Measurements from ENCODE around the gene AGBL3. TPM values are rescaled to one million over a fixed set of nuclear protein-coding genes. Genes with fewer than 3 reads are reported as not detected.
"Not testable (repeated sequence)": the region's sequence is repeated elsewhere in the genome, so short reads cannot be mapped to it uniquely, and the experiment has no call there.

Gene AGBL3
- polyA plus RNA-seq, 1 donor, result 17.1 TPM

GRCh38 chr7:135168001-135168400 is 181.7 kb downstream of the AGBL3 start:
- no peak for DNase-seq

GRCh38 chr7:135168489-135169140 is 182.3 kb downstream of the AGBL3 start:
- DNase-seq, result no peak

GRCh38 chr7:135169141-135169963 is 183.0 kb downstream of the AGBL3 start:
- no peak for DNase-seq

- peak; percentile 15 for DNase-seq
Observed at GRCh38 chr7:135169964-135170273, 183.6 kb downstream of the AGBL3 start.

GRCh38 chr7:135170274-135170997 is 184.1 kb downstream of the AGBL3 start, which contains the start of gene CYREN:
Gene CYREN, minus strand, starts transcription at chr7:135170707. Its CDS starts 1,785 bp downstream, at chr7:135168922.
- peak; percentile 91 for DNase-seq

GRCh38 chr7:135170998-135171481 is 184.7 kb downstream of the AGBL3 start:
- not testable (repeated sequence) for DNase-seq

GRCh38 chr7:135171581-135172291 is 185.4 kb downstream of the AGBL3 start:
- DNase-seq, result peak; percentile 20

- DNase-seq, result not testable (repeated sequence)
Observed at GRCh38 chr7:135173916-135174315, 187.6 kb downstream of the AGBL3 start.

- DNase-seq, result no peak
Observed at GRCh38 chr7:135174941-135175340, 188.6 kb downstream of the AGBL3 start.

GRCh38 chr7:135175931-135176330 is 189.6 kb downstream of the AGBL3 start:
- DNase-seq, result no peak

GRCh38 chr7:135177028-135177696 is 190.9 kb downstream of the AGBL3 start:
- no peak for DNase-seq

- no peak for DNase-seq
Observed at GRCh38 chr7:135178364-135178763, 192.1 kb downstream of the AGBL3 start.

GRCh38 chr7:135179321-135179925 is 193.1 kb downstream of the AGBL3 start:
- no peak for DNase-seq

GRCh38 chr7:135180122-135180521 is 193.8 kb downstream of the AGBL3 start:
- no peak for DNase-seq

- no peak for DNase-seq
Observed at GRCh38 chr7:135181261-135181928, 195.1 kb downstream of the AGBL3 start.

GRCh38 chr7:135181929-135182678 is 195.8 kb downstream of the AGBL3 start:
- DNase-seq, result no peak

- no peak for DNase-seq
Observed at GRCh38 chr7:135183478-135183877, 197.2 kb downstream of the AGBL3 start.

- DNase-seq, result no peak
Observed at GRCh38 chr7:135184254-135184841, 198.0 kb downstream of the AGBL3 start.
